SIG-M5 (cell line): ENCODE data around the gene SH3RF3.

Experiments
- DNase-seq: peaks from one replicate; lab custom pipeline; 2025; lab: John Stamatoyannopoulos, UW

The SH3RF3 gene

GRCh38 chr2:109139865-109140396 lies 10.9 kb downstream of the SH3RF3 start:
- DNase-seq: no peak

GRCh38 chr2:109141006-109141600 lies 12.1 kb downstream of the SH3RF3 start:
- DNase-seq: no peak

- DNase-seq: no peak
Observed at GRCh38 chr2:109141727-109142283, 12.8 kb downstream of the SH3RF3 start.

- no peak for DNase-seq
Observed at GRCh38 chr2:109142416-109143210, 13.6 kb downstream of the SH3RF3 start.

GRCh38 chr2:109143214-109144187 lies 14.5 kb downstream of the SH3RF3 start:
- no peak for DNase-seq

- no peak for DNase-seq
Observed at GRCh38 chr2:109144271-109144670, 15.3 kb downstream of the SH3RF3 start.

- DNase-seq: no peak
Observed at GRCh38 chr2:109144721-109145120, 15.7 kb downstream of the SH3RF3 start.

GRCh38 chr2:109145286-109145685 lies 16.3 kb downstream of the SH3RF3 start:
- no peak for DNase-seq

- DNase-seq: no peak
Observed at GRCh38 chr2:109147405-109147804, 18.4 kb downstream of the SH3RF3 start.

GRCh38 chr2:109148117-109148746 lies 19.2 kb downstream of the SH3RF3 start:
- DNase-seq: no peak

- no peak for DNase-seq
Observed at GRCh38 chr2:109148991-109149645, 20.1 kb downstream of the SH3RF3 start.

GRCh38 chr2:109150559-109150958 lies 21.6 kb downstream of the SH3RF3 start:
- DNase-seq: no peak

- DNase-seq: no peak
Observed at GRCh38 chr2:109151519-109151918, 22.5 kb downstream of the SH3RF3 start.

GRCh38 chr2:109153005-109153784 lies 24.2 kb downstream of the SH3RF3 start:
- DNase-seq: no peak

GRCh38 chr2:109153807-109154206 lies 24.8 kb downstream of the SH3RF3 start:
- DNase-seq: no peak

- no peak for DNase-seq
Observed at GRCh38 chr2:109154226-109154625, 25.2 kb downstream of the SH3RF3 start.

- no peak for DNase-seq
Observed at GRCh38 chr2:109155553-109156451, 26.8 kb downstream of the SH3RF3 start.

- no peak for DNase-seq
Observed at GRCh38 chr2:109157563-109158105, 28.6 kb downstream of the SH3RF3 start.

GRCh38 chr2:109158237-109158636 lies 29.2 kb downstream of the SH3RF3 start:
- no peak for DNase-seq
